ENCODE data around the gene OSBPL5.

The OSBPL5 gene

GRCh38 chr11:3133261-3134217, 31.6 kb downstream of the OSBPL5 start:
- peak; percentile 37 for DNase-seq

- peak; percentile 32 for DNase-seq
These were observed 32.3 kb downstream of the OSBPL5 start for GRCh38 chr11:3132831-3133260.

- peak; percentile 32 for DNase-seq
These were observed 32.8 kb downstream of the OSBPL5 start for GRCh38 chr11:3132271-3132781.

GRCh38 chr11:3131330-3131941, 33.7 kb downstream of the OSBPL5 start:
- no peak for DNase-seq

- peak; percentile 53 for DNase-seq
These were observed 34.6 kb downstream of the OSBPL5 start for GRCh38 chr11:3130269-3131071.

GRCh38 chr11:3129591-3130268, 35.4 kb downstream of the OSBPL5 start:
- peak; percentile 53 for DNase-seq

GRCh38 chr11:3129181-3129590, 35.9 kb downstream of the OSBPL5 start:
- peak; percentile 47 for DNase-seq

GRCh38 chr11:3128356-3129180, 36.5 kb downstream of the OSBPL5 start:
- DNase-seq, result peak; percentile 32

- peak; percentile 41 for DNase-seq
These were observed 37.3 kb downstream of the OSBPL5 start for GRCh38 chr11:3127706-3128355.

GRCh38 chr11:3126901-3127691, 38.0 kb downstream of the OSBPL5 start:
- DNase-seq, result peak; percentile 48

- peak; percentile 41 for DNase-seq
These were observed 38.8 kb downstream of the OSBPL5 start for GRCh38 chr11:3126207-3126865.

GRCh38 chr11:3124821-3125220, 40.3 kb downstream of the OSBPL5 start:
- DNase-seq, result no peak

GRCh38 chr11:3123761-3124733, 41.1 kb downstream of the OSBPL5 start:
- DNase-seq, result peak; percentile 29

GRCh38 chr11:3123305-3123704, 41.8 kb downstream of the OSBPL5 start:
- DNase-seq, result peak; percentile 41

GRCh38 chr11:3122775-3123201, 42.3 kb downstream of the OSBPL5 start:
- peak; percentile 43 for DNase-seq

- DNase-seq, result peak; percentile 47
These were observed 43.0 kb downstream of the OSBPL5 start for GRCh38 chr11:3121931-3122774.

- DNase-seq, result peak; percentile 40
These were observed 43.7 kb downstream of the OSBPL5 start for GRCh38 chr11:3121416-3121815.
